ENCODE measurements around the gene EVPL.

DNA sequence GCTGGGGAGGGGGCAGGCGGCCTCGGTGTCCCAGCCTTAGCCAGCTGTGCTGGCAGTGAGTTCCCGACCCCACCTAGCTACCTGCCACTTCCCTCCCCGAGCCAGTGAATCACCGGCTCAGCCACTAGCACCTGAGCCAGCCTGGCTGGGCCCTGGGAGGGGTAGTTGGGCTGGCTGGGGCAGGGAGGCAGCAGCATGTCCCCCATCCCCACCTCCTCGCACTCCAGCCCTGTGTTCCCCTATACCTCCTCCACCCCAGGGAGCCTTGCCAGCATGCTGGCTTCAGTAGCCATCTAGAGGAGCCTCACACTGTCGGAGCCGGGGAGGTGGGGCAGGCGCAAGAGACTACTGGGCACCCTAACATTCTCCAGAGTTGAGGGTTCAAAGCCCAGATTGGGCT is 2.8 kb downstream of the EVPL start:
- TF ChIP-seq POLR2A (IDR thresholded peaks at IDR 0.05) (no peak), CTCF (IDR thresholded peaks at IDR 0.05) (no peak), POLR2AphosphoS5 (IDR thresholded peaks at IDR 0.05) (no peak)
